LNCaP clone FGC (cell line): ENCODE data around the gene RUFY3.

Experiments used
- DNase-seq: peaks from one replicate; pipeline ENCODE4 v3.0.0-alpha.2; 2011; ENCODE audit warnings: low read depth
- H3K4me3 ChIP-seq: 2 replicates; pipeline ENCODE4 v1.5.1; 2011; ENCODE audit warnings: mild to moderate bottlenecking, low read depth, low read length, control low read depth
- CTCF ChIP-seq: IDR thresholded peaks from 2 replicates; pipeline ENCODE4 v1.5.1; 2012; ENCODE audit warnings: mild to moderate bottlenecking; ENCODE audit not compliant: control insufficient read depth, insufficient read depth; ENCODE audit errors: extremely low read depth

The RUFY3 gene

GRCh38 chr4:70749313-70749712 is 27.5 kb downstream of the RUFY3 start:
- no peak overlapping the region for H3K4me3 ChIP-seq
- no peak for DNase-seq
- no peak for TF ChIP-seq CTCF

DNA sequence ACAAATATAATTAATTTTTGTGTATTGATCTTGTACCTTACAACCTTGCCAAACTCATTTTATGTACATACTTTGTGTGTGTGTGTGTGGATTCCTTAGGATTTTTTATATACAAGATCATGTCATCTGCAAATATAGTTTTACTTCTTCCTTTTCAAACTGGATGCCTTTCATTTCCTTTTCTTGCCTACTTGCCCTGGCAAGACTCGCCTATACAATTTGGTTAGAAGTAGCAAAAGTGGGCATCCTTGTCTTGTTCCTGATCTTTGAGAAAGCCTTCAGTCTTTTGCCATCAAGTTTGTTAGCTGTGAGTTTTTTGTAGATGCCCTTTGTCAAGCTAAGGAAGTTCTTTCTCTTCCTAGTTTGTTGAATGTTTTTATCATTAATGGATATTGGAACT is 30.5 kb downstream of the RUFY3 start:
- DNase-seq = no peak
- H3K4me3 ChIP-seq = no peak overlapping the region
- TF ChIP-seq CTCF = no peak

DNA sequence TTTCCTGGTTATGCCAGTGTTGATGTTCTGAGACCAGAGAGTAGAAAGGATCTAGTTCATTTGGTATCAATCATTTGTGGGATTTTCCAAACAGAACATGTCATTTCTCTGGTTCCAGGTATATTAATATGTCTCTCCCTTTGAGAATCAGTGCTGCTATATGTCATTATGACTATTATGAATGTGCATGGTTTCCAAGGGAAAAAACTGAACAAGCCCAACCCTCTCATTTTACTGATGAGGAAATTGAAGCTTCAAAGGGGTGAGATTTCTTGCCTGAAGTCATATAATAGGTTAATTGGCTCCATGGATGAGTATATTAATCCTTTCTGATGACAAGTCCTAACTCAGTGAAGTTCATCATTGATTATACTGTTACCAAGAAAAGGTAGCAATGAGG is 31.9 kb downstream of the RUFY3 start:
- DNase-seq = no peak
- no peak overlapping the region for H3K4me3 ChIP-seq
- TF ChIP-seq CTCF = no peak

GRCh38 chr4:70754470-70754869 is 32.7 kb downstream of the RUFY3 start:
- no peak for DNase-seq
- H3K4me3 ChIP-seq = no peak overlapping the region
- no peak for TF ChIP-seq CTCF

DNA sequence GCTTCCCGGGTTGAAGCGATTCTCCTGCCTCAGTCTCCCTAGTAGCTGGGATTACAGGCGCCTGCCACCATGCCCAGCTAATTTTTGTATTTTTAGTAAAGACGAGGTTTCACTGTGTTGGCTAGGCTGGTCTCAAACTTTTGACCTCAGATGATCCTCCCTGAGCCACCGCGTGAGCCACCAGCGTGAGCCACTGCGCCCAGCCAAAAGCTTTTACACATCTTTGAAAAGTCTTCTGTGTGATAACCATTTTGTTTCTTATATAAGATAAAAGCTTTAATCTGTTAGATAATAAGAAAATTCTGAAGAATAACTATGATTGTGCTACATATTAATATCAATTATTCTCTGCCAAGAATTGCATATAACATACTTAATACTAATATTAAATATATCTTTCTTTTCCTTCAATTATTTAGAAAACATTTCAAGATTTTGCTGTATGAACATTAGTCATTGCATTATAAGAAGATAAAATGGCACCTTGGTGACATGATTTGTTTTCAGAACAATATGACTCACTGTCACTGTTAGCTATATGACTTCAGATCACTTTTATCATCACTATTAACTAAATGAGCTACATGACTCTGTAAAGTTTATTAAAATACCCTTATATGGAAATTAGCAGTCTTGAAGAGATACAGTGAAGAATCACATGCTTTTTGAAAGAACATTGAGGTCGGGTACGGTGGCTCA is 33.4 kb downstream of the RUFY3 start:
- DNase-seq = no peak

GRCh38 chr4:70759126-70759525 is 37.4 kb downstream of the RUFY3 start:
- TF ChIP-seq CTCF = no peak
- H3K4me3 ChIP-seq = no peak overlapping the region
- no peak for DNase-seq

More for the DNA sequence above, 33.4 kb downstream of the RUFY3 start:
- no peak overlapping the region for H3K4me3 ChIP-seq
- TF ChIP-seq CTCF = no peak

- no peak for TF ChIP-seq CTCF
- DNase-seq = no peak
Measured at GRCh38 chr4:70759627-70760026, 37.9 kb downstream of the RUFY3 start.

More at GRCh38 chr4:70759627-70760026, 37.9 kb downstream of the RUFY3 start:
- no peak overlapping the region for H3K4me3 ChIP-seq
